ENCODE data around the gene ICAM1. TPM values are rescaled to one million over a fixed set of nuclear protein-coding genes. Genes with fewer than 3 reads are reported as not detected.
"Not testable (repeated sequence)": the region's sequence is repeated elsewhere in the genome, so short reads cannot be mapped to it uniquely, and the experiment has no call there.

The ICAM1 gene
- polyA plus RNA-seq, 1 donor from 2014 or later, result not detected

GRCh38 chr19:10238172-10238783 is 32.6 kb upstream of the ICAM1 start:
- Histone ChIP-seq H3K9me3 (ENCODE audit: low read length) (no peaks in the 10 kb centered on the region), H3K9me2 (ENCODE audit: insufficient read depth, low read length) (no peaks in the 10 kb centered on the region), H3K9ac (ENCODE audit: low read length) (no peak overlapping the region), H3K36me3 (ENCODE audit: insufficient read depth, low read length) (no peaks in the 10 kb centered on the region), H3F3A (ENCODE audit: insufficient read depth, low read length, poor library complexity, severe bottlenecking) (no peaks in the 10 kb centered on the region), H3K79me2 (replicated peaks; ENCODE audit: insufficient read depth, low read length) (no peaks in the 10 kb centered on the region), H3K27me3 (ENCODE audit: insufficient read depth, low read depth, low read length) (no peaks in the 10 kb centered on the region), H3K4me3 (ENCODE audit: low read length) (no peak overlapping the region), H4K20me1 (ENCODE audit: insufficient read depth) (no peaks in the 10 kb centered on the region), H2AFZ (ENCODE audit: low read depth, low read length) (no peak overlapping the region), H3K4me2 (ENCODE audit: low read length) (no peak overlapping the region), H3K27ac (ENCODE audit: low read length) (no peak overlapping the region)
- no peak for TF ChIP-seq TAF1 (IDR thresholded peaks at IDR 0.05; ENCODE audit: low read depth)

- not testable (repeated sequence) for H4K20me1 ChIP-seq (ENCODE audit: insufficient read depth); H3F3A ChIP-seq (ENCODE audit: insufficient read depth, low read length, poor library complexity, severe bottlenecking); H3K27me3 ChIP-seq (ENCODE audit: insufficient read depth, low read depth, low read length); H3K36me3 ChIP-seq (ENCODE audit: insufficient read depth, low read length); H3K4me2 ChIP-seq (ENCODE audit: low read length); H3K9me3 ChIP-seq (ENCODE audit: low read length); H3K79me2 ChIP-seq (replicated peaks; ENCODE audit: insufficient read depth, low read length); H2AFZ ChIP-seq (ENCODE audit: low read depth, low read length); H3K9me2 ChIP-seq (ENCODE audit: insufficient read depth, low read length); H3K9ac ChIP-seq (ENCODE audit: low read length); H3K27ac ChIP-seq (ENCODE audit: low read length); H3K4me3 ChIP-seq (ENCODE audit: low read length)
Observed at GRCh38 chr19:10241826-10242449, 29.0 kb upstream of the ICAM1 start.

- H3K9me3 ChIP-seq (ENCODE audit: low read length), result no peaks in the 10 kb centered on the region
- TF ChIP-seq EP300 (conservative IDR thresholded peaks at IDR 0.05; ENCODE audit: poor library complexity, severe bottlenecking), result no peak
- TF ChIP-seq MXI1 (conservative IDR thresholded peaks at IDR 0.05; ENCODE audit: poor library complexity, severe bottlenecking), result no peak
- no peak for TF ChIP-seq EZH2 (IDR thresholded peaks at IDR 0.05; ENCODE audit: borderline replicate concordance, insufficient read depth, low read length, poor library complexity, severe bottlenecking)
- no peak for TF ChIP-seq REST (IDR thresholded peaks at IDR 0.05; ENCODE audit: borderline replicate concordance)
- TF ChIP-seq CTCF (IDR thresholded peaks at IDR 0.05; ENCODE audit: poor library complexity, severe bottlenecking), result no peak
- TF ChIP-seq RAD21 (conservative IDR thresholded peaks at IDR 0.05), result no peak
- no peak for TF ChIP-seq POLR2AphosphoS5 (IDR thresholded peaks at IDR 0.05)
- no peaks in the 10 kb centered on the region for H4K20me1 ChIP-seq (ENCODE audit: insufficient read depth)
- no peak overlapping the region for H3K4me2 ChIP-seq (ENCODE audit: low read length)
- no peak overlapping the region for H3K4me3 ChIP-seq (ENCODE audit: low read length)
- H3K27ac ChIP-seq (ENCODE audit: low read length), result no peak overlapping the region
- no peaks in the 10 kb centered on the region for H3K79me2 ChIP-seq (replicated peaks; ENCODE audit: insufficient read depth, low read length)
- H3K9ac ChIP-seq (ENCODE audit: low read length), result no peak overlapping the region
- no peaks in the 10 kb centered on the region for H3K9me2 ChIP-seq (ENCODE audit: insufficient read depth, low read length)
- no peaks in the 10 kb centered on the region for H3K36me3 ChIP-seq (ENCODE audit: insufficient read depth, low read length)
- H3F3A ChIP-seq (ENCODE audit: insufficient read depth, low read length, poor library complexity, severe bottlenecking), result no peaks in the 10 kb centered on the region
- H3K27me3 ChIP-seq (ENCODE audit: insufficient read depth, low read depth, low read length), result no peaks in the 10 kb centered on the region
- H2AFZ ChIP-seq (ENCODE audit: low read depth, low read length), result no peak overlapping the region
Observed at GRCh38 chr19:10243606-10244005, 27.3 kb upstream of the ICAM1 start.
